H4 (cell line): ENCODE results near the gene MAPK9. TPM values are rescaled to one million over a fixed set of nuclear protein-coding genes. Genes with fewer than 3 reads are reported as not detected.

Experiments used
- DNase-seq: peaks from one replicate; pipeline ENCODE4 v3.0.0-alpha.2; 2015; ENCODE audit warnings: low spot score
- total RNA-seq: library from RNA; depleted of rRNA; stranded (reverse); fragments of >200 nt; shearing (Covaris generic); gene quantifications from 2 replicates; pipeline ENCODE4 v1.2.3, GENCODE V29; 2014; rRNA removed

MAPK9 gene
- total RNA-seq, 1 experiment from 2014 or later: 34.3 TPM

DNA sequence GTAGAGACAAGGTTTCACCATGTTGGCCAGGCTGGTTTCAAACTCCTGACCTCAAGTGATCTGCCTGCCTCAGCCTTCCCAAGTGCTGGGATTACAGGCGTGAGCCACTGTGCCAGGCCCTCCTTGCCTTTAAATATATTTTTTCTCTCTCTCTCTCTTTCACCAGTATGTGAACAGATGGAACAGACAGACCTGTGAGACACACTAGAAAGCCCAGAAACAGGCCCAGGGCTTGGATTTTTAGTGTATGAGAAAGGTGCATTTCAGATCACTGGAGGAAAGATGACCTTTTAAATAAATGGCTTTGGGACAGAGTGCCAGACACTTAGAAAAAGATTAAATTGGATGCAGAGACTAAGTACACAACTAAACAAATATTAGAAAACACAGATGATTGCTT is 86.0 kb downstream of the MAPK9 start:
- no peak for DNase-seq

GRCh38 chr5:180204276-180204819 is 87.5 kb downstream of the MAPK9 start:
- DNase-seq: no peak

GRCh38 chr5:180202939-180203573 is 88.8 kb downstream of the MAPK9 start:
- DNase-seq: no peak

- DNase-seq: no peak
These were observed 90.6 kb downstream of the MAPK9 start for GRCh38 chr5:180201051-180201987.

- no peak for DNase-seq
These were observed 92.5 kb downstream of the MAPK9 start for GRCh38 chr5:180199390-180199789.

DNA sequence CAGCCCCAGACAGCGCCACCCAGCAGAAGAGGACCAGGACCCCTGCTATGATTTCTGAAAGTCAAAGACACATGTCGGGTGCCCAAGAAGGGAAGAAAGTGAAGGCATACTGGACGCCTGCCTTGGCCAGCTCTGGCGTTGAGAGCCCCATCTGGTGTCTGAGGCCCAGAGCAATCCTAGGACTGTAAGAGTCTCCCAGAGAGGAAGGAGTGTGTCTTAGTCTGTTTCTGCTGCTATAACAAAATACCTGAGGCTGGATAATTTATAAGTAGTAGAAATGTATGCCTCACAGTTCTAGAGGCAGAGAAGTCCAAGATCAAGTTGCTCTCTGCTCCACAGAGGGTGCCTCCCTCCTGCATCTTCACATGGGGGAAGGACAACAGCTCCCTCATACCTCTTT is 93.7 kb downstream of the MAPK9 start:
- no peak for DNase-seq

DNA sequence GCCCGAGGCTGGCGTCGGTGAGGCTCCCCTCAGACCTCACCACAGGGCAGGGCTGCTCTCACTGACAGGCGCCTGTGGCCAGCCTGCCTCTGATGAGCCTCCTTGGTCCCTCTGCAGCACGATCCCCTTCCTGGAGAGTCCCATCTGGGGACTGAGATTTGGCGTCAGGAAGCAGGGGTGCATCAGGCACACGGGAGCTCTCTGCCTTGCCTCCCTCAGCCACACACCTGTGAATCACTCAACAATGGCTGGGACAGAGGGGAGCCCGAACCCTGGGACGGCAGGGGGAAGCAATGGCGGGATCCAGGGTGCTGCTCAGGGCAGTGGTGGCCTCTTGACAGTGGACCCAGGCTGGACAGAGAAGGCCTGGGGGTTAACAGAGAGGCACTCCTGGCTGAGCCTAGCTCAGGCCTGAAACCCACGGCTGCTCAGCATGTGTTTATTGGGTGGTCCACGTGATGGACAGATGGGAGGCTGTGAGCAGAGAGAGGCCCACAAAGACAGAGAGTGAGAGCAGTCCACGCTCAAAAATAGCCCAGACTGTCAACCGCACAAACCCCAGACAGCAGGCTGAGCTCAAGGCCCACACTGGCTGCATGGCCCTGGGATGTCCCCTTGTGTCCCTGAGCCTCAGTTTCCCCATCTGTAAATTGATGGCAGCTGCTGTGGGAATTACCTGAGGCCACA is 94.7 kb downstream of the MAPK9 start:
- DNase-seq: no peak

DNA sequence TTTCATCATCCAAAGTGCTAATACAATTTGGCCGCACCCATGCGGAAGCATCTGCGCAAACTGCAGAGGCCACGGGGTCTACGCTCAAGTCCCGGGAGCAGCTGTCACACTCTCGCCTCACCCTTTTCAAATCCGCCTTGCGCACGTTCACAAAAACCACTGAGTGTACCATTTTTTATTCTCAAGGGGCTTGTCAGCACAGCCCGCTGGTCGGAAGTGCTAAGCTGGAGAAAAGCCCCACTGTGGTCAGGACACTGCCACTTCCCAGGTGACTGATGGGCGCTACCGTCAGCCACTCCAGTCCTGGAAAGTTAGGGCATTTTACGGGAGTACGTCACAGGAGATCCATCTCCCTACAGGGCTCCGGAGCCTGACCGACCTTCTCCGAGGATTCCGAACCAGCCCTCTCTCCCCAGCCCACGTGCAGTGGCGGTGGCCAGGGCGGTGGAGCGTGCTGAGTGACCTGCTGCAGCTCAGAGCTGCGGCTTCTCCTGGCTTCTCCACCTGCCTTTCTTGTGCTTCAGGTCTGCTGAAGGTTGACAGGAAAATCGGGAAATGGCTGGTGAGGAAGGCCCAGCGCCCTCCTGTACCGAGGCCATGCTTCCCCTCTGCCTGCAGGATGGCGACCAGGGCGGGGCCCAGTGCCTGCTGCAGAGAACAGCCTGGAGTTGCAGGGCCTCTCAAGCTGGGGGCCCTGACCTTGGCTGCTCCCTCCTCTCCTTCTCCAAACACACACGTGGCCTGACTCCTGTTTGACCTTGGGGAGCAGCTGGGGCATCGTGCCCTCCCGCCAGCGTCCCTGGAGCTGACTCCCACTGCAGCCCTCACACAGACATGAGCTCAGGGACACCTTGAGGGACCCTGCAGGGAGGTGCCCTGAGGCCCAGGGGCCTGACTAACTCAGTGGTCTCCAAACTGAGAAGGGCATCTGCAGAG is 97.2 kb downstream of the MAPK9 start:
- DNase-seq: no peak

DNA sequence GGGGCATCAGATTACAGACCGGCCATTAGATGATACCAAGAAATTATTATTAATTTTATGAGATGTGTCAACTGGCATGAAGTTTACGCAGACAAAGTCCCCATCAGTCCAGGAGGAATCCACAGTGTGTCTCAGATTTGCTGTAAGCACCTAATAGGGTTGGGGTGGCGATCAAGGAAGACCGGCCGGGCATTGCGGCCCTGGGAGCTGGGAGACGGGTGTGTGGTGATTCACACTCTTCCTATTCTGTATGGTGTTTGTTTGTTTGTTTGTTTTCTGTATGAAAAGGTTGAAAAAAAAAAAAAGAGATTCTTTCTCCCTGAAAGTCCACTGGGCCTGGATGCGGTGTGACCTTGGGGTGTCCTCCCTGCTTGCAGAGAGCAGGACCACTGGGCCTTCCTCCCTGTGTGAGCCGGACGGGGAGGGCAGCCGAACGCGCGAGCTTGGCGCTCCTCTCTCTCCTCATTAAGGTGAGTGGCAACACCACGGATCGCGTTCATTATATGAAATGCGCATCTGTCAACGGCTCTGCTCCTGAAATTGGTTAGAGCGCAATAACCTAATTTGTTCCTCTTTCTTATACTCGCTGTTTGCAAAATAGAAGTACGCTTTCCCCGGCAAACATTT is 98.0 kb downstream of the MAPK9 start:
- DNase-seq: no peak

DNA sequence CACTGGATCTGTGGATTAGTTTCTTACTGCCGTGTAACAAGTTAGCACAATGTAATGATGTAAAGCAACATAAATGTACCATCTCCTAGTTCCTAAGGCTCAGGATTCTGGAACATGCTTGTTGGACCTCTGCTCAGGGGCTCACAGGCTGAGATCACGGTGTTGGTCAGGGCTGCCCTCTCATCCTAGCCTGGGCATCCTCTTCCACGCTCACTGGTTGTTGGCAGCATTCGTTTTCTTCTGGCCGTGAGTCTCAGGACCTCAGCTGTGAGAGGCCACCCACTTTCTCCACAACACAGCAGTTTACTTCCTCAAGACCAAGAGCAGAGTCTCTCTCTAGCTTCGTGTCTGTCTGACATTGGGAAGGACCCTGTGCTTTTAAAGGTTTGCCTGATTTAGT is 100.2 kb downstream of the MAPK9 start:
- DNase-seq: no peak

GRCh38 chr5:180187767-180188166 is 104.1 kb downstream of the MAPK9 start:
- DNase-seq: no peak

Other genes starting within 250 kb of the MAPK9 start
- 115 and 120 TPM in 2 replicates for gene RNF130, start 220.3 kb downstream of the MAPK9 start, total RNA-seq
- gene RASGEF1C, start 82.9 kb downstream of the MAPK9 start, total RNA-seq: 0.39 TPM in 1 of 2 replicates, not detected in the other
- 16.4 and 18.8 TPM in 2 replicates for gene GFPT2, start 61.3 kb upstream of the MAPK9 start, total RNA-seq
- gene CNOT6, start 202.3 kb upstream of the MAPK9 start, total RNA-seq: 15.0 and 19.1 TPM in 2 replicates